Colonic mucosa (tissue), 4 donors: ENCODE results near the gene ADCY10. TPM values are rescaled to one million over a fixed set of nuclear protein-coding genes. Genes with fewer than 3 reads are reported as not detected.

ENCODE experiments used
- DNase-seq: peaks from one replicate; pipeline ENCODE4 v3.0.0-alpha.2; 2020
- H3K27ac ChIP-seq: fragments of 200-600 bp; one replicate; pipeline ENCODE4 v1.8.0; 2021
- H3K27me3 ChIP-seq: fragments of 200-600 bp; one replicate; pipeline ENCODE4 v1.8.0; 2021
- H3K36me3 ChIP-seq: fragments of 200-600 bp; one replicate; pipeline ENCODE4 v1.8.0; 2021
- H3K4me1 ChIP-seq: fragments of 200-600 bp; one replicate; pipeline ENCODE4 v1.8.0; 2021; ENCODE audit warnings: mild to moderate bottlenecking
- H3K4me3 ChIP-seq: fragments of 200-600 bp; one replicate; pipeline ENCODE4 v1.8.0; 2021
- H3K9ac ChIP-seq, 2 donors: one replicate each; pipeline ENCODE4 v1.7.0; 2013; ENCODE audit warnings: control low read depth in 2 of 2, low read depth in 2 of 2, low read length in 2 of 2
- H3K9me3 ChIP-seq: fragments of 200-600 bp; one replicate; pipeline ENCODE4 v1.8.0; 2021
- intact Hi-C: fragments of 100-400 bp; cut with DNase I; formaldehyde crosslinking; loops from one replicate; pipeline ENCODE4 v1.14.1; 2022
- total RNA-seq, 2 donors: library from RNA; stranded (reverse); fragmentation: NEBNext Ultra II Directional in 1 of 2; extraction: Animal tissue kit (Norgen Biotek cat#: 25700) in 1 of 2; gene quantifications; one replicate each; pipeline ENCODE4 v1.2.1, GENCODE V29; 2021
- TF ChIP-seq, protein P1 (sequence below): fragments of 200-600 bp; IDR thresholded peaks from one replicate; pipeline ENCODE4 v1.8.0; 2022; ENCODE audit warnings: antibody characterized with exemption, mild to moderate bottlenecking
- donor health status: healthy.
- donor health status: DM: no; HTN: no; CAD: no.
- donor health status: DM: no; HTN: no; CAD: no.

ADCY10 gene
- total RNA-seq, 2 donors from 2014 or later, result 0.64 to 1.6 TPM

DNA sequence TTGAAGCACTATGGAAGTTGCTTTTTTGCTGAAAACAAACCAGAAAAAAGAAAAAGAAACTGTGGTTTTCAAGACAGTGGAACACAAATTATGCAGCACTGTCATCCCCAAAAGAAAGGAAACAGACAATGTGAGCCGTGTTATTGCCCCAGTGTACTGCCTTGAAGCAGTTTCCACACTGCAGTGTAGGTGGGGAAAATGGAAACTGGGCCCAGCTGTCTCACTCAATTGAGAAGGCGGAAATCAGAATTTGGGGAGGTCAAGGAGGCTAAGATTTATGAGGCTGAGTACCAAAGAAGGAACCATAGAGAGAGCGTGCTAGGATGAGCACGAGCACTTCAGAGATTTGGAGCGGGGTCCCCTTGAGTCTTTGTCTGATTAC is 136.7 kb downstream of the ADCY10 start:
- intact Hi-C loops, result no loop called here
- TF ChIP-seq, protein P1, sequence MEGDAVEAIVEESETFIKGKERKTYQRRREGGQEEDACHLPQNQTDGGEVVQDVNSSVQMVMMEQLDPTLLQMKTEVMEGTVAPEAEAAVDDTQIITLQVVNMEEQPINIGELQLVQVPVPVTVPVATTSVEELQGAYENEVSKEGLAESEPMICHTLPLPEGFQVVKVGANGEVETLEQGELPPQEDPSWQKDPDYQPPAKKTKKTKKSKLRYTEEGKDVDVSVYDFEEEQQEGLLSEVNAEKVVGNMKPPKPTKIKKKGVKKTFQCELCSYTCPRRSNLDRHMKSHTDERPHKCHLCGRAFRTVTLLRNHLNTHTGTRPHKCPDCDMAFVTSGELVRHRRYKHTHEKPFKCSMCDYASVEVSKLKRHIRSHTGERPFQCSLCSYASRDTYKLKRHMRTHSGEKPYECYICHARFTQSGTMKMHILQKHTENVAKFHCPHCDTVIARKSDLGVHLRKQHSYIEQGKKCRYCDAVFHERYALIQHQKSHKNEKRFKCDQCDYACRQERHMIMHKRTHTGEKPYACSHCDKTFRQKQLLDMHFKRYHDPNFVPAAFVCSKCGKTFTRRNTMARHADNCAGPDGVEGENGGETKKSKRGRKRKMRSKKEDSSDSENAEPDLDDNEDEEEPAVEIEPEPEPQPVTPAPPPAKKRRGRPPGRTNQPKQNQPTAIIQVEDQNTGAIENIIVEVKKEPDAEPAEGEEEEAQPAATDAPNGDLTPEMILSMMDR, result no peak
- H3K9me3 ChIP-seq, result no peaks in the 10 kb centered on the region
- no peak overlapping the region for H3K4me3 ChIP-seq
- no peaks in the 10 kb centered on the region for H3K27me3 ChIP-seq
- no peak overlapping the region for H3K9ac ChIP-seq
- no peaks in the 10 kb centered on the region for H3K36me3 ChIP-seq
- no peak for DNase-seq
- H3K4me1 ChIP-seq, result no peaks in the 10 kb centered on the region
- H3K27ac ChIP-seq, result no peak overlapping the region

DNA sequence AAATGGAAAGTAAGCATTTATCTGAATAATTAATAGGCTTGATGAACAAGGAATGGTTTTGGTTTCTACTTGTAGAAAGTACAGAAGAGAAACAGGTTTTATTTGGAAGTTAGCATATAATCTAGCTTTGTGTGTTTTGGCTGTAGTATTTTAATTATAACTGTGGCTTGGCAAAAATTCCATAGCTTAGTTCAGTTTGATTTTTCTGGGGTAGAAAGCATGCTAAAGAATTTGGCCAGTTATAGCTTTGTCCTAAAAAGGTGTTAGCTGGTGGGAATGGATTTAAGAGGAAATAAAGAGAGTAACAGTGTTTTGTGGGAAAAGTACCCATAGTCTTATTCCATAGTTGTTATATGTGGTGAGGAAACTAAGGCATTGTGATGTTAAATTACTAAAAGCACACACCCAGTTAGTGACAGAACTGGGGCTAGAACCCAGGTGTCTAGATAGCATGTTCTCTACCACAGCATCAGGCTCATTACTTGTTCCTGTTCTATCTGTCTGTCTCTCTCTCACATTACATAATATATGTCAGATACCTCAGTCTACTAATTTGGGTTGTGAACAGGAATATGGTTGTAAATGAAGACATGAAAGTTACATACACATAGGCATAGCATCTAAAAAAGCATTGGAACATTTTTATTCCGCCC is 137.2 kb downstream of the ADCY10 start:
- TF ChIP-seq, protein P1, result no peak
- H3K27me3 ChIP-seq, result no peaks in the 10 kb centered on the region
- no peaks in the 10 kb centered on the region for H3K9me3 ChIP-seq
- H3K4me3 ChIP-seq, result no peak overlapping the region
- no peak overlapping the region for H3K9ac ChIP-seq
- H3K4me1 ChIP-seq, result no peaks in the 10 kb centered on the region
- H3K36me3 ChIP-seq, result no peaks in the 10 kb centered on the region
- intact Hi-C loops, result no loop called here
- DNase-seq, result no peak
- no peak overlapping the region for H3K27ac ChIP-seq

DNA sequence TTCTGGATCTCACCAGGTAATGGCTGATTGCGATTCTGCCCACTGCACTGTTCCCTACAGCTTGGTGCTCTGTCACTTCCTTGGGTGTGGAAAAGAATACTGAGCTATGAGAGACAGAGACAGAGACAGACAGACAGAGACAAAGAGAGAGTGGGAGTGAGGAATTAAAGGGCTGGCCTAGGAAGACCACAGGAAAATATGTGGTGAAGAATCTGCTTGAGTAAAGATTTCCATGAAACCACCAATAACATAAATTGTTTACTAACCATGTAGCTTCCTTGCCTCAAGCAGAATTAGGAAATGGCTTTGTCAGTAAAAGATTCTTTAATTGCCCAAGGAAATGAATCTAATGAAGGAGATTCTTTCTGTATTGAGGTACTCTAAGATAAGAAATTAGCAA is 137.8 kb downstream of the ADCY10 start:
- no peak for DNase-seq
- Histone ChIP-seq H3K9me3 (no peaks in the 10 kb centered on the region), H3K27ac (no peak overlapping the region), H3K4me1 (no peaks in the 10 kb centered on the region), H3K4me3 (no peak overlapping the region), H3K9ac (no peak overlapping the region), H3K27me3 (no peaks in the 10 kb centered on the region), H3K36me3 (no peaks in the 10 kb centered on the region)
- TF ChIP-seq, protein P1, result no peak
- intact Hi-C loops, result no loop called here

DNA sequence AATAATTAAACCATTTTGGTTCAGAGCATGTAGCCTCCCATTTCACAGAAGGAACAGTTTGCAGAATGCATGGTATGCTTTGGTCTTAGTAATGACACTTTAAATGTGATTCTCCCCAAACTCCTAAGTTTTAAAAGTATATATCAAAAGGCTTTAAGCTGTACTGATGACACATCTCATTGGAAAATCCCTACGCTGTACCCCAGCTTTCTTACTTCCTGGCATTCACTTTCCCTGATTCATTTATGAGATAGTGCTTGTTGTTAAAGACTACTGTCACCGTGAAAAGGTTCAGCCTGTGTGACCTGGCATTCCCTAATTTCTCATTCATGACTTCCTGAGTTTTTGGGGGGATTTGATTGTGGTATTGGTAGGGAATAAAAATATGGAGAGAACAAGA is 138.8 kb downstream of the ADCY10 start:
- Histone ChIP-seq H3K27ac (no peak overlapping the region), H3K4me3 (no peak overlapping the region), H3K36me3 (no peaks in the 10 kb centered on the region), H3K27me3 (no peaks in the 10 kb centered on the region), H3K4me1 (no peaks in the 10 kb centered on the region), H3K9ac (no peak overlapping the region), H3K9me3 (no peaks in the 10 kb centered on the region)
- TF ChIP-seq, protein P1, result no peak
- intact Hi-C loops, result no loop called here
- no peak for DNase-seq

DNA sequence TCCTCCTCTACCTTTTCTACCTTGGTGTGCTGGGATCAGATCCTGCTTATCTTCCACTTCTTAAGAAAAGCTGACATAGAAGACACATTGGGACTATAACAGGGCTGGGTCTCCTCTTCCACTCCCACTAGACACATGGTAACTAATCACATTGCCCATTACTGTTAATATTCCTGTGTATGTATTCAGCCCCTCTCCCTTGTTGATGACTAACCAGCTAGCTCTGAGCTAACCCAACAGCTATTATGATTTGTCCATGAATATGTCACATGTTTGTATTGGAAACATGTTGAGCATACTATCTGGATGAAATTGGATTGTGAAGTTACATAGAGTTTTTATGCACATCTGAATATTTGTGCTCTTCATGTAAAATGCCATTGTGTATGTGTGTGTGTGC is 139.2 kb downstream of the ADCY10 start:
- Histone ChIP-seq H3K9ac (no peak overlapping the region), H3K36me3 (no peaks in the 10 kb centered on the region), H3K9me3 (no peaks in the 10 kb centered on the region), H3K27ac (no peak overlapping the region), H3K4me3 (no peak overlapping the region), H3K27me3 (no peaks in the 10 kb centered on the region), H3K4me1 (no peaks in the 10 kb centered on the region)
- TF ChIP-seq, protein P1, result no peak
- intact Hi-C loops, result no loop called here
- no peak for DNase-seq
